SK-N-SH (cell line): Measurements from ENCODE around the gene SLC12A4.

Experiments
- MAX ChIP-seq: IDR thresholded peaks from 2 replicates; pipeline ENCODE4 v1.4.0; 2012; ENCODE audit warnings: low read depth
- POLR2AphosphoS5 ChIP-seq: IDR thresholded peaks from 2 replicates; pipeline ENCODE4 v1.6.1; 2012; ENCODE audit warnings: low read depth, low read length
- YY1 ChIP-seq: IDR thresholded peaks from 2 replicates; pipeline ENCODE4 v1.4.0; 2012; ENCODE audit warnings: low read depth, mild to moderate bottlenecking
- TF ChIP-seq, protein P1 (sequence below): fragments of 200-600 bp; sonication (generic); IDR thresholded peaks from 2 replicates; pipeline ENCODE4 v1.6.1; 2017; ENCODE audit warnings: antibody characterized with exemption, mild to moderate bottlenecking, moderate library complexity

DNA sequence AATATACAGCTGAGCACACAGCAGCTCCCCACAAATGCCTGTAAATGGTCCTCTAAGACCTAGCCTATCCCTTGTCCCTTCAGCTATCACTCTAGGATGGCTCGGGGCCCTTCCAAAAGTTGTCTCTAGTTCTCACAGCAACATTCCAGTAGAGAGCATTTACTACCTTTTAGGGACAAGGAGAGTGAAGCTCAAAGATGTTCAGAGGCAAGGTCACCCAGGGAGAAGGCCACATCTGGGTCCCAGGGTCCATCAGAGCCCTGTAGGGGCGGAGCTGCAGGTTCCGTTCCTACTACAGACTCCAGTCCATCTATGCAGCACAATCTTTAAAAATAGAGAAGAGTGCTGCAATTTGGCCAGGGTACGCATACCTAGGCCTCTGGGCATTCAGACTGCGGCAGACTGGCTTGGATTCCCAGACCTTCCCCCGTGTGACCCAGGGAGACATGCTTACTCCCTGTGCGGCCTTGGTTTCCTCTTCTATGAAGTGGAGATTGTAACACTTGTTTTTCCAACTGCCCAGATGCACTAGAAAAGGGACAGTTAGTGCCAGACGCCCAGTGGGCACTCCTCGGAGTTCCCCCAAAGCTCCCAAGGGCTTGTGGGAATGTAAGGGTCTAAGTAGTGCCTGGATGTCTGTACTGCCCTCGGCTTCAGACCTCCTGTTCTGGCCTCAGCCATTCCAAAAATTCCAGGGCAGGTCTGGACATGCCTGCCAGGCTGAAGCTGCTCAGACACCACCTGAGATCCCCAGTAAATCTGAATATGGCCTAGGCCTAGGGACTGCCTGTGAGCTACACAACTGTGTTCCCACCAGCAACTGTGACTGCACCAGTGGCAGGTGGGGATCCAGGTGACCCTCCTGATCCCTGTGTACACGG, 2.5 kb downstream of the SLC12A4 start:
- TF ChIP-seq YY1 = no peak
- no peak for TF ChIP-seq MAX
- TF ChIP-seq, protein P1, sequence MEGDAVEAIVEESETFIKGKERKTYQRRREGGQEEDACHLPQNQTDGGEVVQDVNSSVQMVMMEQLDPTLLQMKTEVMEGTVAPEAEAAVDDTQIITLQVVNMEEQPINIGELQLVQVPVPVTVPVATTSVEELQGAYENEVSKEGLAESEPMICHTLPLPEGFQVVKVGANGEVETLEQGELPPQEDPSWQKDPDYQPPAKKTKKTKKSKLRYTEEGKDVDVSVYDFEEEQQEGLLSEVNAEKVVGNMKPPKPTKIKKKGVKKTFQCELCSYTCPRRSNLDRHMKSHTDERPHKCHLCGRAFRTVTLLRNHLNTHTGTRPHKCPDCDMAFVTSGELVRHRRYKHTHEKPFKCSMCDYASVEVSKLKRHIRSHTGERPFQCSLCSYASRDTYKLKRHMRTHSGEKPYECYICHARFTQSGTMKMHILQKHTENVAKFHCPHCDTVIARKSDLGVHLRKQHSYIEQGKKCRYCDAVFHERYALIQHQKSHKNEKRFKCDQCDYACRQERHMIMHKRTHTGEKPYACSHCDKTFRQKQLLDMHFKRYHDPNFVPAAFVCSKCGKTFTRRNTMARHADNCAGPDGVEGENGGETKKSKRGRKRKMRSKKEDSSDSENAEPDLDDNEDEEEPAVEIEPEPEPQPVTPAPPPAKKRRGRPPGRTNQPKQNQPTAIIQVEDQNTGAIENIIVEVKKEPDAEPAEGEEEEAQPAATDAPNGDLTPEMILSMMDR = no peak
- TF ChIP-seq POLR2AphosphoS5 = no peak
